ENCODE measurements around the gene PALM. TPM values are rescaled to one million over a fixed set of nuclear protein-coding genes. Genes with fewer than 3 reads are reported as not detected.

PALM gene
- total RNA-seq, 1 experiment from 2014 or later, result 10.8 TPM

DNA sequence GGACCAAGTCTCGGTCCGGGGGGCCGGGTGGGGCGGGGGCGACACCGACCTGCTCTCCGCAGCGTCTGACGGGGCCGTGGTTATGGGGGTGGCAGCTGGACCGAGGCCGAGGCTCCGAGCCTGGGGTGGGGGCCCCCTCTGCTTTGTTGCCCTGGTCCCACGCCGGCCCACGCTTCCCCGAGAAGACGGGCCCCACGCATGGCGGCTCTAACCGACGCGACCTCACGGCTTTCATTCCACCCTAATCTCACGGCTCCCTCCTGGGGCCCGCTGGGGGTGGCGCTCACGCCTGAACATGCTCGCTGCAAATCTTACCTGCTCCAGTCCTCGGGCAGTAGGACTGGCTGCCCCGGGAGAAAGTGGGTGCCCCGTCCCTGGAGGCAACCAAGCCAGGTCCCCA lies 27.4 kb downstream of the PALM start:
- Histone ChIP-seq H3K9me3 (ENCODE audit: low read length) (no peaks in the 10 kb centered on the region), H2AFZ (ENCODE audit: low read length) (no peak overlapping the region), H3K27ac (ENCODE audit: low read length) (no peak overlapping the region), H3K9ac (ENCODE audit: low read length) (no peak overlapping the region), H3K79me2 (ENCODE audit: low read length) (no peaks in the 10 kb centered on the region), H3K27me3 (ENCODE audit: low read length) (no peaks in the 10 kb centered on the region), H3K4me1 (ENCODE audit: insufficient read depth, low read length) (no peaks in the 10 kb centered on the region), H3K9me2 (replicated peaks; ENCODE audit: low read length) (no peaks in the 10 kb centered on the region), H3K36me3 (ENCODE audit: low read depth, low read length) (no peaks in the 10 kb centered on the region), H3F3A (ENCODE audit: low read length, unreplicated experiment) (no peaks in the 10 kb centered on the region), H4K20me1 (ENCODE audit: low read length) (no peaks in the 10 kb centered on the region), H3K4me2 (ENCODE audit: low read length) (no peak overlapping the region), H3K4me3 (ENCODE audit: low read length) (no peak overlapping the region)
- ChIA-PET POLR2A (ENCODE audit: unreplicated experiment) (no interaction called here), CTCF (no interaction called here)
- BruUV-seq (replicated peaks), result no TSS peak
- intact Hi-C loops (cut with micrococcal nuclease), result no loop called here
- DNase-seq (no peak), ATAC-seq (no peak)
- TF ChIP-seq EZH2phosphoT487 (IDR thresholded peaks at IDR 0.05; ENCODE audit: borderline replicate concordance, low read length) (no peak), EZH2 (IDR thresholded peaks at IDR 0.05; ENCODE audit: low read length, unreplicated experiment) (no peak)
- TF ChIP-seq, protein P1, sequence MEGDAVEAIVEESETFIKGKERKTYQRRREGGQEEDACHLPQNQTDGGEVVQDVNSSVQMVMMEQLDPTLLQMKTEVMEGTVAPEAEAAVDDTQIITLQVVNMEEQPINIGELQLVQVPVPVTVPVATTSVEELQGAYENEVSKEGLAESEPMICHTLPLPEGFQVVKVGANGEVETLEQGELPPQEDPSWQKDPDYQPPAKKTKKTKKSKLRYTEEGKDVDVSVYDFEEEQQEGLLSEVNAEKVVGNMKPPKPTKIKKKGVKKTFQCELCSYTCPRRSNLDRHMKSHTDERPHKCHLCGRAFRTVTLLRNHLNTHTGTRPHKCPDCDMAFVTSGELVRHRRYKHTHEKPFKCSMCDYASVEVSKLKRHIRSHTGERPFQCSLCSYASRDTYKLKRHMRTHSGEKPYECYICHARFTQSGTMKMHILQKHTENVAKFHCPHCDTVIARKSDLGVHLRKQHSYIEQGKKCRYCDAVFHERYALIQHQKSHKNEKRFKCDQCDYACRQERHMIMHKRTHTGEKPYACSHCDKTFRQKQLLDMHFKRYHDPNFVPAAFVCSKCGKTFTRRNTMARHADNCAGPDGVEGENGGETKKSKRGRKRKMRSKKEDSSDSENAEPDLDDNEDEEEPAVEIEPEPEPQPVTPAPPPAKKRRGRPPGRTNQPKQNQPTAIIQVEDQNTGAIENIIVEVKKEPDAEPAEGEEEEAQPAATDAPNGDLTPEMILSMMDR (conservative IDR thresholded peaks at IDR 0.05; ENCODE audit: low read depth, low read length), result no peak

DNA sequence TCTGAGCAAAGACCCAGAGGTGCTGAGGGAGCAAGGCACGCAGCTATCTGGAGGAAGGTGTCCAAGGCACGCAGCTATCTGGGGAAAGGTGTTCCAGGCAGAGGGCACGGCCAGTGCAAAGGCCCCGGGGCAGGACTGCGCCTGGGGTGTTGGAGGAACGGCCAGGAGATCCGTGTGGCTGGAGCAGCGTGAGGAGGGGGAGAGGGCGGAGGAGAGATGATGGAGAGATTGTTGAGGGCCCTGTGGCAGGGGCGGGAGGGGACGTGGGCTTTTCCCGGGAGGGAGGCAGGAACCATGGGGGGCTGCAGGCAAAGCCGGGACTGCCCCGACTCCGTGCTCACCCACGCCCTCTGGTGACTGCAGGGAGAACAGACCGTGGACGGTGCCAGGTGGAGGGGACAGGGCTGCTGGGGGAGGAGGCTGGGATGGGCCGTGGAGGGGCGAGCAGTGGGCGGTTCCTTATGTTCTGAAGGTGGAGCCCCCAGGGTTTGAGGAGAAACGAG lies 28.9 kb downstream of the PALM start:
- no peak overlapping the region for H3K27ac ChIP-seq (ENCODE audit: low read length)
- H3K36me3 ChIP-seq (ENCODE audit: low read depth, low read length), result no peaks in the 10 kb centered on the region
- POLR2A ChIA-PET (ENCODE audit: unreplicated experiment), result interaction anchor here (0.6 to 0.7 kb wide), 2 partner anchors 14 to 58 kb away, joined by 3 to 5 read pairs; no protein-coding TSS in a partner anchor
- H3K9me2 ChIP-seq (replicated peaks; ENCODE audit: low read length), result no peaks in the 10 kb centered on the region
- H3F3A ChIP-seq (ENCODE audit: low read length, unreplicated experiment), result no peaks in the 10 kb centered on the region
- peak; percentile 48 for DNase-seq
- H3K4me2 ChIP-seq (ENCODE audit: low read length), result no peak overlapping the region
- no peaks in the 10 kb centered on the region for H3K9me3 ChIP-seq (ENCODE audit: low read length)
- H3K4me3 ChIP-seq (ENCODE audit: low read length), result no peak overlapping the region
- no peaks in the 10 kb centered on the region for H3K27me3 ChIP-seq (ENCODE audit: low read length)
- H3K9ac ChIP-seq (ENCODE audit: low read length), result no peak overlapping the region
- intact Hi-C loops (cut with micrococcal nuclease), result no loop called here
- no TSS peak for BruUV-seq (replicated peaks)
- TF ChIP-seq EZH2phosphoT487 (IDR thresholded peaks at IDR 0.05; ENCODE audit: borderline replicate concordance, low read length), result no peak
- TF ChIP-seq, protein P1 (conservative IDR thresholded peaks at IDR 0.05; ENCODE audit: low read depth, low read length), result peak; percentile 54
- no peaks in the 10 kb centered on the region for H3K79me2 ChIP-seq (ENCODE audit: low read length)
- CTCF ChIA-PET, result no interaction called here
- ATAC-seq, result peak; percentile 72
- no peaks in the 10 kb centered on the region for H4K20me1 ChIP-seq (ENCODE audit: low read length)
- H3K4me1 ChIP-seq (ENCODE audit: insufficient read depth, low read length), result no peaks in the 10 kb centered on the region
- no peak overlapping the region for H2AFZ ChIP-seq (ENCODE audit: low read length)

DNA sequence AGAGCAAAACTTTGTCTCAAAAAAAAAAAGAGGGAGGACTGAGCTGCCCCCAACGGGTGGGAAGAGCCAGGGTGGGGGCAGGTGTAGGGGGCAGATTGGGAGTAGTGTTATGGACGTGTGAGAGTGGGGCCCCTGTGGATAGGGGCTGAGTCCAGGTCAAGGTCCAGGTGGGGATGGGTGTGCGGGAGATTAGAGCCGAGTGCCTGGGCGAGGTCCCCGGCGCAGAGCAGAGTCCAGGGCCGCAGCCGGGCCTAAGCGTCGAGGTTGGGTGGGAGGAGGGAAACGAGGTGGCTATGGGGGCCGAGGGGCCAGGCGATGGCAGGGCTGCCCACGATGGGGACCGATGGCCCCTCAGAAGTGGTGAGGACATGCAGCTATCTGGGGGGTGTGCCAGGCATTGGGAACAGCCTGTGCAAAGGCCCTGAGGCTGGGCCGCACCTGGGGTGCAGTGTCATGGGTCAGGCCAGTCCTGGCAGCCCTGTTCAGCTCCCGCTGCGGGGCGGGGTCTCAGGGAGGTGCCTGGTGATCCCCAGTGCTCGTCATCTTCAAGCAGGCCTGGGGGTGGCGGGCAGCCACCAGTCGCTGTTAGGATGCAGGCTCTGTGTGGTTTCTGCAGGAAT lies 29.9 kb downstream of the PALM start:
- ChIA-PET POLR2A (ENCODE audit: unreplicated experiment) (interaction anchor here (0.7 kb wide), 1 partner anchor 59 kb away, joined by 5 read pairs; no protein-coding TSS in a partner anchor), CTCF (no interaction called here)
- no peak for DNase-seq
- intact Hi-C loops (cut with micrococcal nuclease), result no loop called here
- Histone ChIP-seq H3F3A (ENCODE audit: low read length, unreplicated experiment) (no peaks in the 10 kb centered on the region), H3K27me3 (ENCODE audit: low read length) (no peaks in the 10 kb centered on the region), H3K79me2 (ENCODE audit: low read length) (no peaks in the 10 kb centered on the region), H3K9me3 (ENCODE audit: low read length) (no peaks in the 10 kb centered on the region), H4K20me1 (ENCODE audit: low read length) (no peaks in the 10 kb centered on the region), H3K36me3 (ENCODE audit: low read depth, low read length) (no peaks in the 10 kb centered on the region), H3K27ac (ENCODE audit: low read length) (no peak overlapping the region), H3K4me3 (ENCODE audit: low read length) (no peak overlapping the region), H3K4me2 (ENCODE audit: low read length) (no peak overlapping the region), H2AFZ (ENCODE audit: low read length) (no peak overlapping the region), H3K9ac (ENCODE audit: low read length) (no peak overlapping the region), H3K9me2 (replicated peaks; ENCODE audit: low read length) (no peaks in the 10 kb centered on the region), H3K4me1 (ENCODE audit: insufficient read depth, low read length) (no peaks in the 10 kb centered on the region)
- no peak for ATAC-seq
- no TSS peak for BruUV-seq (replicated peaks)
- TF ChIP-seq, protein P1 (conservative IDR thresholded peaks at IDR 0.05; ENCODE audit: low read depth, low read length), result no peak
- no peak for TF ChIP-seq EZH2 (IDR thresholded peaks at IDR 0.05; ENCODE audit: low read length, unreplicated experiment)
- no peak for TF ChIP-seq EZH2phosphoT487 (IDR thresholded peaks at IDR 0.05; ENCODE audit: borderline replicate concordance, low read length)

All from PC-3 (cell line).